NB4 (cell line): ENCODE results near the gene DDX17.

Source experiments
- DNase-seq: peaks from one replicate; pipeline ENCODE4 v3.0.0; 2010; ENCODE audit warnings: low read depth
- H3K4me3 ChIP-seq: one replicate; pipeline ENCODE4 v1.5.1; 2011; ENCODE audit warnings: mild to moderate bottlenecking, low read depth, low read length, moderate library complexity
- MAX ChIP-seq: IDR thresholded peaks from 2 replicates; pipeline ENCODE4 v1.6.1; 2011; ENCODE audit warnings: low read depth, low read length
- MYC ChIP-seq: IDR thresholded peaks from 2 replicates; pipeline ENCODE4 v1.6.1; 2011; ENCODE audit warnings: low read depth, low read length
- POLR2A ChIP-seq: IDR thresholded peaks from 2 replicates; pipeline ENCODE4 v1.6.1; 2011; ENCODE audit warnings: mild to moderate bottlenecking; ENCODE audit not compliant: insufficient read length; ENCODE audit errors: extremely low read depth
- TF ChIP-seq, protein P1 (sequence below): IDR thresholded peaks from one replicate; pipeline ENCODE4 v1.5.1; 2012; ENCODE audit warnings: low read depth, low read length

Gene DDX17

DNA sequence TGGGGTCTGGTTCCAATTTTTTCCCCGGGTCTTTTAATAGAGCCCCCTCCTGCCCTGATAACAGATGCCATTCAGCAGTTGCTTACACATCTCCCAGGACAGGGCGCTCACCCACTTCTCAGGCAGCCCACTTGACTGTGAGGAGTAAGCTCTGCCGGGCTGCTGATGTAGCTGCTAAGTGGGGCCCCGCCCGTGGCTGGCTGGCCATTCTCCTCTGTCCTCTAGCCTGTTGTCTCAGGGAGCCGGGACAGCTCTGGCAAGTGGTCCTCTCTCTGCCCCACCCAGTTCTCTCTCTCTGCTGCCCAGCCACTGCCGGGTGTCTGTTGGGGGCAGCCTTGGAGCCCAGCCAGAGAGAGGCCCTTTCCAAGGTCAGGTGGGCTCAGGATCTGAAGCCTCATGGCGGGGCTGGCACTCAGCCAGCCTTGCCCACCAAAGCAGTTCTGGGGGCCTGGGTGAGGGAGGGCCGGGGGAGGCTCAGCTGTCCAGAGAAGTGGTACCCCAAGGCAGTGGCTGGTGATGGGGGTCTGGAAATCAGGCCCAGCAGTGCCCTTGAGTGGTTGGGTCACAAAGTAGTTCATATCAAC is 60.0 kb downstream of the DDX17 start:
- no peak for TF ChIP-seq MAX
- TF ChIP-seq MYC = no peak
- TF ChIP-seq POLR2A = no peak
- TF ChIP-seq, protein P1, sequence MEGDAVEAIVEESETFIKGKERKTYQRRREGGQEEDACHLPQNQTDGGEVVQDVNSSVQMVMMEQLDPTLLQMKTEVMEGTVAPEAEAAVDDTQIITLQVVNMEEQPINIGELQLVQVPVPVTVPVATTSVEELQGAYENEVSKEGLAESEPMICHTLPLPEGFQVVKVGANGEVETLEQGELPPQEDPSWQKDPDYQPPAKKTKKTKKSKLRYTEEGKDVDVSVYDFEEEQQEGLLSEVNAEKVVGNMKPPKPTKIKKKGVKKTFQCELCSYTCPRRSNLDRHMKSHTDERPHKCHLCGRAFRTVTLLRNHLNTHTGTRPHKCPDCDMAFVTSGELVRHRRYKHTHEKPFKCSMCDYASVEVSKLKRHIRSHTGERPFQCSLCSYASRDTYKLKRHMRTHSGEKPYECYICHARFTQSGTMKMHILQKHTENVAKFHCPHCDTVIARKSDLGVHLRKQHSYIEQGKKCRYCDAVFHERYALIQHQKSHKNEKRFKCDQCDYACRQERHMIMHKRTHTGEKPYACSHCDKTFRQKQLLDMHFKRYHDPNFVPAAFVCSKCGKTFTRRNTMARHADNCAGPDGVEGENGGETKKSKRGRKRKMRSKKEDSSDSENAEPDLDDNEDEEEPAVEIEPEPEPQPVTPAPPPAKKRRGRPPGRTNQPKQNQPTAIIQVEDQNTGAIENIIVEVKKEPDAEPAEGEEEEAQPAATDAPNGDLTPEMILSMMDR = no peak
- no peak overlapping the region for H3K4me3 ChIP-seq
- DNase-seq = no peak

GRCh38 chr22:38444783-38445182 is 61.3 kb downstream of the DDX17 start:
- DNase-seq = no peak
- H3K4me3 ChIP-seq = no peak overlapping the region
- TF ChIP-seq, protein P1 = no peak
- TF ChIP-seq MAX (no peak), POLR2A (no peak), MYC (no peak)

- DNase-seq = no peak
- TF ChIP-seq MAX = no peak
- no peak for TF ChIP-seq MYC
- TF ChIP-seq, protein P1 = no peak
- no peak for TF ChIP-seq POLR2A
Observed at GRCh38 chr22:38443628-38444521, 62.2 kb downstream of the DDX17 start.

DNA sequence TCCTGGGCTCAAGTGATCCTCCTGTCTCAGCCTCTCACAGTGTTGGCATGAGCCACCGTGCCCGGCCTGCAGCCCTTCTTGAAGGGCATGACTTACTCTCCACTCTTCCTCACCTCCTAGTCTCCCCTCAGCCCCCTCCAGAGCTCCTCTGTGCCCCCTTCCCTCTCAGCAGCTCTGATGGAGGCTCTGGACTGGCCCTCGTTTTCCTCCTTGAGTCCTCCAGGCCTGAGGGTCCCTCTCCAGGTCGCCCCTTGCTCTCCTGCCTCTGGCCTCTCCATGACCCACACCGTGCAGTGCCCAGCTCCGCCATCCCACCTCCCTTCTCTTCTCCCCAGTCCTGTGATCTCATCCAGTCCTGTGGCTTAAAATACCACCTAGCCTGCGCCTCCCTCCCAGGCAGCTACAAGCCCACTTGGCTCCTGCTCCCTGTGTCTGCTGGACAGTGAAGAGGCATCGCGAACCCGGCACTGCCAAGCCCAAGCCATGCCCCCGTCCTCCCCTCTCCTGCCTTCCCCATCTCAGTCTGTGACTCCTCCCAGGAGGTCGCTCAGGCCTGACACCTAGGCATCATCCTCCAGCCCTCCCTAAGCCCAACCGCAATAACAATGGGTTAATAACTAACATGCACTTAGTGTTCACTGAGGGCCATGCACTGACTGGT is 63.0 kb downstream of the DDX17 start:
- no peak overlapping the region for H3K4me3 ChIP-seq
- no peak for TF ChIP-seq POLR2A
- no peak for DNase-seq

More at GRCh38 chr22:38443628-38444521, 62.2 kb downstream of the DDX17 start:
- H3K4me3 ChIP-seq = no peak overlapping the region

DNA sequence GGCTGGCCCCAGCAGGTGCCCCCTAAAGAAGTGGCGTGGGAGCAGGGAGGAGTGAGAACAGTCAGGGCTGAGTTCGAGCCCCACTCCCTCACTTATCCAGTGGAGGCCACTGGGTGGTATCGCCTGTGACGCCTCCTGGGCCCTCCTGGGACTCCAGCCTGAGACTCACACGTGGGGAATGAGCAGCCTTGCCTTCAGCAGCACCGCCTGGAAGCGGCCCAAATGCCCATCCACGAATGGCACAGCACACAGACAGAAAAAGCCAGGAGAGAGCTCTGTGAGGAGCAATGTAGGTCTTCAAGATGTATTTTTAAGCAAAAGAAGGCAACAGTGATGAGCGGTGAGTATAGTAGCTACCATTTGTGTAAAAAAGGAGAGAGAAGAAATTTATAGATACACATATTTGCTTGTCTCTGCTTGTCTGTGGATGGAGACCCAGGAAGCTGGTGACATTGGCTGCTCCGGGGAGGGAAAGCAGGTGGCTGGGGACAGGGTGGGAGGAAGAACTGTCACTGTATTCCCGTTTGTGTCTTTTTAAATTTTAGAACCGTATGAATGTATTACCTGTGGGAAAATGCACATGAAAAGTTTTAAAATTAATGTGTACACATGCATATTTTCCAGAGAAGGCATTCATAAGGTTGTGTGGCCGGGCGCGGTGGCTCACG is 64.4 kb downstream of the DDX17 start:
- H3K4me3 ChIP-seq = no peak overlapping the region
- TF ChIP-seq, protein P1 = no peak
- TF ChIP-seq MAX = no peak
- TF ChIP-seq MYC = no peak
- TF ChIP-seq POLR2A = no peak
- no peak for DNase-seq

- DNase-seq = no peak
- no peak overlapping the region for H3K4me3 ChIP-seq
- TF ChIP-seq MAX (no peak), POLR2A (no peak), MYC (no peak)
- TF ChIP-seq, protein P1 = no peak
Observed at GRCh38 chr22:38440747-38441350, 65.3 kb downstream of the DDX17 start.
